Mammary epithelial cell (primary cell): ENCODE results near the gene AHCTF1.
"Not testable (repeated sequence)": the region's sequence is repeated elsewhere in the genome, so short reads cannot be mapped to it uniquely, and the experiment has no call there.

Experiments used
- EZH2 ChIP-seq: IDR thresholded peaks from 2 replicates; pipeline ENCODE4 v1.6.1; 2012; ENCODE audit warnings: low read length, inconsistent platforms, borderline replicate concordance
- TF ChIP-seq, protein P1 (sequence below), 2 donors: IDR thresholded peaks in 1 of 2; conservative IDR thresholded peaks in 1 of 2; 2 replicates each; pipeline ENCODE4 v1.5.1; 2011 to 2012; ENCODE audit warnings: inconsistent platforms in 2 of 2, low read length in 2 of 2, mild to moderate bottlenecking in 2 of 2, control low read depth in 1 of 2, low read depth in 1 of 2; ENCODE audit not compliant: insufficient read depth in 1 of 2; ENCODE audit errors: extremely low read depth in 1 of 2

DNA sequence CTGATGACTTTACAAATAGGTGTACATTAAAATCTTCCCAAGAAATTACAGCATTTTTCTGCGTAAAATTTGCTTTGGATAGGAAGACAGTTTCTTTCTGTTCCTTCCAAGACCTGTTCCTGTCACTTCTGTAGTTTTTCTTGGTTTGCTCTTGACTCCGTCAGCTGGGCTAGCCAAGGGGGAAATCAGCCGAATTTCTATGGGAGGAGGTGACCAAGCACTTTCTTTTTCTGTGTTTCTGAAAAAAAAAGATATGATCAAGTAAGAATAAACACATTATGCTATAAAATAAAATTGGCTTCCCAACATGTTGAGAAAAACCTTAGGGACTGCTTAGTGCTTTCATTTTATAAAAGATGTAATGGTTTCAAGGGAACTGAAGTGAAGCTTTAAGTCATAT lies 91.0 kb downstream of the AHCTF1 start:
- TF ChIP-seq, protein P1, sequence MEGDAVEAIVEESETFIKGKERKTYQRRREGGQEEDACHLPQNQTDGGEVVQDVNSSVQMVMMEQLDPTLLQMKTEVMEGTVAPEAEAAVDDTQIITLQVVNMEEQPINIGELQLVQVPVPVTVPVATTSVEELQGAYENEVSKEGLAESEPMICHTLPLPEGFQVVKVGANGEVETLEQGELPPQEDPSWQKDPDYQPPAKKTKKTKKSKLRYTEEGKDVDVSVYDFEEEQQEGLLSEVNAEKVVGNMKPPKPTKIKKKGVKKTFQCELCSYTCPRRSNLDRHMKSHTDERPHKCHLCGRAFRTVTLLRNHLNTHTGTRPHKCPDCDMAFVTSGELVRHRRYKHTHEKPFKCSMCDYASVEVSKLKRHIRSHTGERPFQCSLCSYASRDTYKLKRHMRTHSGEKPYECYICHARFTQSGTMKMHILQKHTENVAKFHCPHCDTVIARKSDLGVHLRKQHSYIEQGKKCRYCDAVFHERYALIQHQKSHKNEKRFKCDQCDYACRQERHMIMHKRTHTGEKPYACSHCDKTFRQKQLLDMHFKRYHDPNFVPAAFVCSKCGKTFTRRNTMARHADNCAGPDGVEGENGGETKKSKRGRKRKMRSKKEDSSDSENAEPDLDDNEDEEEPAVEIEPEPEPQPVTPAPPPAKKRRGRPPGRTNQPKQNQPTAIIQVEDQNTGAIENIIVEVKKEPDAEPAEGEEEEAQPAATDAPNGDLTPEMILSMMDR (conservative IDR thresholded peaks at IDR 0.05 in 1 of 2, IDR thresholded peaks at IDR 0.05 in 1 of 2; ENCODE audit: extremely low read depth in 1 of 2, insufficient read depth in 1 of 2, low read depth in 1 of 2, low read length in 2 of 2), result not testable (repeated sequence)
- not testable (repeated sequence) for TF ChIP-seq EZH2
